H7 (cell line): ENCODE results near the gene RALGAPA2. TPM values are rescaled to one million over a fixed set of nuclear protein-coding genes. Genes with fewer than 3 reads are reported as not detected.

Source experiments
- DNase-seq: peaks from one replicate; pipeline ENCODE4 v3.0.0; 2012
- H3K27me3 ChIP-seq: 2 replicates; pipeline ENCODE4 v1.6.0; 2011; ENCODE audit warnings: mild to moderate bottlenecking, low read length; ENCODE audit not compliant: control insufficient read depth, insufficient read depth
- H3K36me3 ChIP-seq: replicated peaks from 2 replicates; pipeline ENCODE4 v1.5.1; 2011; ENCODE audit warnings: low read length; ENCODE audit not compliant: control insufficient read depth, insufficient read depth
- H3K4me3 ChIP-seq: 2 replicates; pipeline ENCODE4 v1.5.1; 2011; ENCODE audit warnings: low read depth, mild to moderate bottlenecking, control low read depth, low read length, moderate library complexity; ENCODE audit not compliant: insufficient read depth
- total RNA-seq: library from RNA; depleted of rRNA; stranded (reverse); fragments of >200 nt; shearing (Covaris generic); gene quantifications from 2 replicates; pipeline ENCODE4 v1.2.3, GENCODE V29; 2014

RALGAPA2 gene
- total RNA-seq, 1 experiment from 2014 or later: 6.1 TPM

DNA sequence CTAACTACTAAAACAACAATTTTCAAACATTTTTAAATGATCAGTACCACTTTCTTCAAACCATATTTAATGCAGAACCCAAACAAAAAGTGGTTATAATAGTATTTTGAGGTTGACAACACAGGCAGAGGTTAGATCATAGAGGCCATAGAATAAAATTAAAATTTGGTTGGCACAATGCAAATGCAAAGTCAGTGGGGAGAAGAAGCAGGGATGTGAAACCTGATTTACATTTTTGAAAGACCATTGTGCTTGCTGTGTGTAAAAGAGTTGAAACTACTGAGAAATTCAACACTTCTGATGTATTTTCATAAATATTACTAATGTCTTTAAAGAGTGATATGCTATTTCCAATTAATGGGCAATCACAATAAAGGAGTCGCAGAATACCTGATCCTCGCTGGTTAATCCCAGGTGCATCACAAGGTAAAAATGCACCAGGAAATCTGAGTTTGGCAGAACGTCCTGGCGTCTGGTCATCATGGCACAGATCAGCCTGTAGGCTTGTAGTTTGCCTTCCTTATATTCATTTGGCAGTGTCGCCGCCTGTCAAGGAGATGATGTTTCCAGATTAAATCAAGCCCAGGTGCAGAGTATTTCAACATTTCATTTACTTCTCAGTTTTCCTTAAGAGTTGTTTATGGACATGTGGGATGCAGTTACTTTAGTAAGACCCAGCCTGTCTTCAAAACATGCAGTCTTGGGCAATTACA, 141.2 kb downstream of the RALGAPA2 start:
- no peak overlapping the region for H3K4me3 ChIP-seq
- no peak for DNase-seq
- H3K36me3 ChIP-seq: no peaks in the 10 kb centered on the region
- no peaks in the 10 kb centered on the region for H3K27me3 ChIP-seq

DNA sequence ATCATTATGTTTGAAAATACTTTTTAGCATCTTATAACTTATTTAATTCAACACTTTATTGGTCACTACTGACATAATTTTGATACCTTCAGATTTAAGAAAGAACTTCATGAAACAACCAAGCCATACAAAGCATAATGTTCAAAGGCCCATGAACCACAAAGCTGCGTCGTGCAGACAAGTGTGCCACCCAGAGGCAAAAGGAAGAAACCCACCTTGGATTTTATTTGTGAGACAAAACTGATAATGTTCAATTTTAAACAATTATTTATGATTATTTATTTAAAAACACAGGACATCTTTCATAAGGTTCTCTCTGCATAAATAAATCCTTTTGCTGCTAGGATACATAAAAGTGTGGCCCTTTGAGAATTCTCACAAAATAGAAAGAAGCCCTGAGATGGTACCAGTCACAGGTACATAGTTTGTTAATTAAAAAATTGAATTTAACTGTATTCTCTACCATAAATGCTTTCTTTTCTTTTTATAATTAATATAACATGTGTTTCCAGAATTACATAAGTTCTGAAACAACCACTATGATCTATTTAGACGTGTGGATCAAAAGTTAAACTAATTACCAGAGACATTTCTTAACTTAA, 143.7 kb downstream of the RALGAPA2 start:
- Histone ChIP-seq H3K36me3 (no peaks in the 10 kb centered on the region), H3K27me3 (no peaks in the 10 kb centered on the region), H3K4me3 (no peak overlapping the region)
- DNase-seq: peak; percentile 7

DNA sequence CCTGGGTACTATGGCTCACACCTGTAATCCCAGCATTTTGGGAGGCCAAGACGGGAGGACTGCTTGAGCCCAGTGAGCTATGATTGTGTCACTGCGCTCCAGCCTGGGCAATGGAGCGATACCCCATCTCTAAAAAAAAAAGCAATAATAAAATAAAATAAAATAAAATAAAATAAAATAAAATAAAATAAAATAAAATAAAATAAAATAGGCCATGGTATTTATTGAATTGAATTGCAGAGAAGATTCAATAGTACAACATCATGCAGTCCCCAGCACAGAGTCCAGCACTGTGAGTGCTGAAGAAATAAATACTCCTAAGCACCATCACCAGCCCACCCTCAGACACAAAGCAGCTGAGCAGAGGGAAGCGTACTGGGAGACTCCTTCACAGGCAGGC, 144.7 kb downstream of the RALGAPA2 start:
- no peaks in the 10 kb centered on the region for H3K36me3 ChIP-seq
- H3K27me3 ChIP-seq: no peaks in the 10 kb centered on the region
- no peak for DNase-seq
- no peak overlapping the region for H3K4me3 ChIP-seq

DNA sequence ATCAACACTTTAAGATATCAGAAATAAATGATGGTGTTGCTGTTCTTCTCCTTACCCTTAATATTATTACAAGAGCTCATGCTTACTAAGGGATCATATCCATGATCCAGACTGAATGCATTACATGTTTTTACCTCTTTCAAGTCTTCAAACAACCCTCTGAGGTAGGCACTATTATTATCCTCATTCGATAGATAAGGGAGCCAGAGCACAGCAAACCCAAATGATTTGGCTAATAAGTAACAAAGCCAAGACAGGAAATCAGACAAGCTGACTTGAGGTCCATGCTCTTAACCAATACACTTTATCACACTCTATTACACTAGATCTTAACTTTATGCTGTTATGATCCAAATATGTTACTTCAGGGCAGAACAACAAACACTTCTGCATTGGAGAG, 145.9 kb downstream of the RALGAPA2 start:
- no peak for DNase-seq
- Histone ChIP-seq H3K27me3 (no peaks in the 10 kb centered on the region), H3K4me3 (no peak overlapping the region), H3K36me3 (no peaks in the 10 kb centered on the region)

- H3K27me3 ChIP-seq: no peaks in the 10 kb centered on the region
- no peaks in the 10 kb centered on the region for H3K36me3 ChIP-seq
- no peak overlapping the region for H3K4me3 ChIP-seq
- no peak for DNase-seq
These were observed 148.2 kb downstream of the RALGAPA2 start for GRCh38 chr20:20564279-20564678.

DNA sequence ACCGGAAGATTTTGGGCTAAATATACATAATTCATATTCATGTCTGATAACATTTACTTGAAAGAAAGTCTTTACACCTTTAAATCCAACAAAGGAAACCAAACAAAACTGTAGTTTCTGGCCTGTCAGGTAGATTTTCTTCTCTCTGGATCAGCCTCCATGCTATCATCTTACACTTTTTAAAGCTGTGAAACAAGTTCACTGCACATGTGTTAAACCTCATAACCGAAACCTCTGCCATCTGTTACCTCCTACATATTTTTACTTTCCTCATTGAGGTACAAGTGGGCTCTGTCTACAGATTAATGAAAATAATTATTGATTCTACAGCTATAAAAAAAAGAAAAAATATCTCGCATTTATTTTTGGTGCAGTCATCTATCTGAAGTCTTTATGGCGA, 149.9 kb downstream of the RALGAPA2 start:
- H3K27me3 ChIP-seq: no peaks in the 10 kb centered on the region
- no peak for DNase-seq
- no peak overlapping the region for H3K4me3 ChIP-seq

DNA sequence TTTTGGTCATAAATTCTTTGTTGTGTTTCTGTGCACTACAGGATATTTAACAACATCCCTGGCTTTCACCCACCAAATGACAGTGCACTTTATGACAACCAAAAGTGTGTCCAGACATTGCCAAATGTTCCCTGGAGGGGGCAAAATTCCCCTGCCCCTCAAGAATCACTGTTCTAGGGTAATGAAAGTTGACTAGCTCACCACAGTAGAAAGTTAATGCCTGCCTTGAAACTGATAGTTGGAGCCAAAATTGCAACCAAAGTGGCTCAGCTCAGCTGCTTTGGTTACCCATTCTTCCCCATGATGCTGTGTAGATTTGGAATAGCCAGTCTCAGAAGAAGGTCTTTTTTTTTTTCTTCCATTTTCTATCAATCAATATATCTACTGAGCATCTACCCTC, 150.6 kb downstream of the RALGAPA2 start:
- H3K4me3 ChIP-seq: no peak overlapping the region

More for the DNA sequence above, 149.9 kb downstream of the RALGAPA2 start:
- no peaks in the 10 kb centered on the region for H3K36me3 ChIP-seq

GRCh38 chr20:20561172-20561571, 151.3 kb downstream of the RALGAPA2 start:
- Histone ChIP-seq H3K4me3 (no peak overlapping the region), H3K36me3 (no peaks in the 10 kb centered on the region), H3K27me3 (no peaks in the 10 kb centered on the region)
- DNase-seq: no peak

More for the DNA sequence above, 150.6 kb downstream of the RALGAPA2 start:
- no peaks in the 10 kb centered on the region for H3K27me3 ChIP-seq
- DNase-seq: no peak
- no peaks in the 10 kb centered on the region for H3K36me3 ChIP-seq

GRCh38 chr20:20557406-20557805, 155.0 kb downstream of the RALGAPA2 start:
- H3K36me3 ChIP-seq: no peaks in the 10 kb centered on the region; the same call in 1 of the 2 replicates
- no peak overlapping the region for H3K4me3 ChIP-seq
- H3K27me3 ChIP-seq: no peaks in the 10 kb centered on the region
- no peak for DNase-seq

DNA sequence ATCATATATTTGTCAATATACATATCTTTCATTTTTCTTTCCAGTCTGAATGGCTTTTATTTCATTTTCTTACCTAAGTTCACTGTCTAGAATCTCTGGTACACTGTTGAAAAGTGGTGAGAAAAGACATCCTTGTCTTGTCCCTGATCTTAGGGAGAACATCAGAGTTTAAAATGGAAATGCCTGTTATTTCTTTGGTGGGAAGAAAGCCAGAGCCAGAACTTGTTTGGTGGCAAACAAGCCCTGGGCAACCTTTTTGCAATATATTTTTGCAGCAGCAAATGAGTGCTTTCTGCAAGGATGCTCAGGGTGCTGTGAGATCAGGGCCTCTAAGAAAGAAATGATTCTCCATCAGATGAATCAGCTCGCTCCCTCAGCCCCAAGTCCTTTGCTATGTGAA, 156.6 kb downstream of the RALGAPA2 start:
- H3K36me3 ChIP-seq: no peaks in the 10 kb centered on the region; the same call in 1 of the 2 replicates
- H3K4me3 ChIP-seq: no peak overlapping the region
- H3K27me3 ChIP-seq: no peaks in the 10 kb centered on the region
- DNase-seq: no peak

DNA sequence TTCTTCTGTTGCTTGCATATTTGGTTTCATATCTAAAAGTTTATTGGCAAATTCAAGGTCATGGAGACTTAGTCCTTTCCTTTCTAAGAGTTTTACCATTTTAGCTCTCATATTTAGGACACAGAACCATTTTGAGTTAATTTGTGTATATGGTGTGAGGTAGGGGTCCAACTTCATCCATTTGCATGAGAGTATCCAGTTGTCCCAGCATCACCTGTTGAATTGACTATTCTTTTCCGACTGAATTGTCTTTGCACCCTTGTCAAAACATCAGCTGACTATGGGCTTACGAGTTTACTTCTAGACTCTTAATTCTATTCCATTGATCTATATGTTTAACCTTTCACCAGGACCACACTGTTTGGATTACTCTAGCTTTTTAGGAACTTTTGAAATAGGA, 157.5 kb downstream of the RALGAPA2 start:
- H3K36me3 ChIP-seq: no peaks in the 10 kb centered on the region; the same call in 1 of the 2 replicates
- DNase-seq: no peak
- H3K27me3 ChIP-seq: no peaks in the 10 kb centered on the region
- H3K4me3 ChIP-seq: no peak overlapping the region

DNA sequence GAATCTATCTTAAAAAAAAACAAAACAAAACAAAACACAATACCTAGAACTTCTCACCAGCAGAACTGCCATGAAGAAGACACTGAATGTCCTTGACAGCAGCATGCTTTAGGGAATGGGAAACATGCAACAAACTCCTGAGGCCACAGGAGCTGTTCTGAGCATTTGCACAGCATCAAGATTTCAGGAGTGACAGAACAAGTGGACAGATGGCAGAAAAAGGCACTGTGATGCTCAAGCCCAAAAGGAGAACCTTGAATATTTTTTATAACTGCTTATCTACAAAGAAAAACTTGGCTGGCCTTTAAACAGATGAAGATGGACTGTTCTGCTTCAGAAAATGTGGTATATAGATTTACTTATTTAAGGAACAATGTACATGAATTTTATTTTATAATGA, 158.9 kb downstream of the RALGAPA2 start:
- Histone ChIP-seq H3K4me3 (no peak overlapping the region), H3K27me3 (no peaks in the 10 kb centered on the region), H3K36me3 (no peaks in the 10 kb centered on the region; the same call in 1 of the 2 replicates)
- DNase-seq: no peak

GRCh38 chr20:20552076-20552475, 160.4 kb downstream of the RALGAPA2 start:
- no peaks in the 10 kb centered on the region; the same call in 1 of the 2 replicates for H3K36me3 ChIP-seq
- no peak overlapping the region for H3K4me3 ChIP-seq
- no peak for DNase-seq
- no peaks in the 10 kb centered on the region for H3K27me3 ChIP-seq

DNA sequence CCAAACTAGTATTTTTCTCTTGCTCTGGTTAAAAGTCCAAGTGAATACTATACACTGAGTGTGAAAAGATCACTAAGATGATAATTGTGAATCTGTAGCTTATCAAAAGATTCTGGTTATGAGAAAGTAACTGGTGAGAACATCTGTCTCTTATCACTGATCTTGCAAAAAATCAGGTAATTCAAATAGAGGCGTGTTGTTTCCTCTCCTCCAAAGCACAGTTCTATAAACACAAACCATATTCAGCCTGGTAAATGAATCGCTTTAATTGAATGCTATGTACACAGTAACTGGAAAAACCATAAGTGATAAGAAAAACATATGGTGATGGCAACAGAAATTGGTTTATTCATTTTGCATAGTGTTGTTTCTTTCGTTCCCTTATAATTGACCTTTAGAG, 161.0 kb downstream of the RALGAPA2 start:
- H3K27me3 ChIP-seq: no peaks in the 10 kb centered on the region
- H3K4me3 ChIP-seq: no peak overlapping the region
- no peak for DNase-seq
- no peaks in the 10 kb centered on the region; the same call in 1 of the 2 replicates for H3K36me3 ChIP-seq

- Histone ChIP-seq H3K36me3 (no peaks in the 10 kb centered on the region), H3K27me3 (no peaks in the 10 kb centered on the region), H3K4me3 (no peak overlapping the region)
- DNase-seq: no peak
These were observed 162.7 kb downstream of the RALGAPA2 start for GRCh38 chr20:20549704-20550103.
